Measurements from ENCODE around the gene CHID1.

CHID1 gene

GRCh38 chr11:828506-829175, 82.0 kb downstream of the CHID1 start:
- Mint-ChIP-seq H3K9me3 (no peaks in the 10 kb centered on the region), H3K27ac (no peak overlapping the region), H3K36me3 (peaks cover 13% of the 10 kb centered on the region), H3K4me3 (peak overlapping the region; percentile 70), H3K4me1 (peaks cover 16% of the 10 kb centered on the region)
- no peak for DNase-seq (ENCODE audit: low spot score in 2 of 2)
- ATAC-seq, result no peak

GRCh38 chr11:827897-828192, 82.8 kb downstream of the CHID1 start, which contains the start of gene CRACR2B:
Gene CRACR2B, plus strand, starts transcription at chr11:827919. Its CDS starts 689 bp downstream, at chr11:828608.
- ATAC-seq (no peak), DNase-seq (ENCODE audit: low spot score in 2 of 2) (no peak)
- Mint-ChIP-seq H3K9me3 (no peaks in the 10 kb centered on the region), H3K27ac (no peak within 1 kb of the TSS), H3K4me1 (peaks cover 16% of the 10 kb centered on the region), H3K36me3 (peaks cover 19% of the 10 kb centered on the region), H3K4me3 (peak within 1 kb of the TSS; percentile 70)

- H3K27ac Mint-ChIP-seq, result no peak overlapping the region
- DNase-seq (ENCODE audit: low spot score in 2 of 2) (peak in 1 of 2 donors; percentile 76), ATAC-seq (peak; percentile 17)
- peaks cover 16% of the 10 kb centered on the region for H3K4me1 Mint-ChIP-seq
- no peaks in the 10 kb centered on the region for H3K9me3 Mint-ChIP-seq
- H3K4me3 Mint-ChIP-seq, result peak overlapping the region; percentile 70
- peaks cover 24% of the 10 kb centered on the region for H3K36me3 Mint-ChIP-seq
Measured at GRCh38 chr11:827146-827896, 83.3 kb downstream of the CHID1 start.

- peaks cover 16% of the 10 kb centered on the region for H3K4me1 Mint-ChIP-seq
- peaks cover 29% of the 10 kb centered on the region for H3K36me3 Mint-ChIP-seq
- peak overlapping the region; percentile 70 for H3K4me3 Mint-ChIP-seq
- ATAC-seq (no peak), DNase-seq (ENCODE audit: low spot score in 2 of 2) (no peak)
- H3K27ac Mint-ChIP-seq, result no peak overlapping the region
- no peaks in the 10 kb centered on the region for H3K9me3 Mint-ChIP-seq
Measured at GRCh38 chr11:826836-827145, 83.8 kb downstream of the CHID1 start.

- no peaks in the 10 kb centered on the region for H3K9me3 Mint-ChIP-seq
- H3K27ac Mint-ChIP-seq, result no peak overlapping the region
- H3K4me3 Mint-ChIP-seq, result peak overlapping the region; percentile 70
- peaks cover 16% of the 10 kb centered on the region for H3K4me1 Mint-ChIP-seq
- no peak for ATAC-seq
- H3K36me3 Mint-ChIP-seq, result peaks cover 30% of the 10 kb centered on the region
- no peak for DNase-seq (ENCODE audit: low spot score in 2 of 2)
Measured at GRCh38 chr11:826227-826621, 84.4 kb downstream of the CHID1 start.

GRCh38 chr11:825366-826226, 85.0 kb downstream of the CHID1 start:
- Mint-ChIP-seq H3K27ac (no peak overlapping the region), H3K4me1 (peaks cover 23% of the 10 kb centered on the region), H3K36me3 (peaks cover 36% of the 10 kb centered on the region), H3K9me3 (no peaks in the 10 kb centered on the region), H3K4me3 (no peak overlapping the region)
- DNase-seq (ENCODE audit: low spot score in 2 of 2), result no peak
- no peak for ATAC-seq

GRCh38 chr11:824942-825341, 85.7 kb downstream of the CHID1 start:
- Mint-ChIP-seq H3K9me3 (no peaks in the 10 kb centered on the region), H3K4me3 (no peak overlapping the region), H3K36me3 (peaks cover 40% of the 10 kb centered on the region), H3K4me1 (peaks cover 23% of the 10 kb centered on the region), H3K27ac (no peak overlapping the region)
- no peak for DNase-seq (ENCODE audit: low spot score in 2 of 2)
- ATAC-seq, result no peak

- no peaks in the 10 kb centered on the region for H3K9me3 Mint-ChIP-seq
- H3K36me3 Mint-ChIP-seq, result peaks cover 43% of the 10 kb centered on the region
Measured at GRCh38 chr11:824292-824880, 86.2 kb downstream of the CHID1 start.

GRCh38 chr11:823441-824291, 86.9 kb downstream of the CHID1 start:
- ATAC-seq (no peak), DNase-seq (ENCODE audit: low spot score in 2 of 2) (no peak)
- Mint-ChIP-seq H3K4me3 (no peak overlapping the region), H3K36me3 (peaks cover 43% of the 10 kb centered on the region), H3K4me1 (peaks cover 25% of the 10 kb centered on the region), H3K27ac (no peak overlapping the region), H3K9me3 (no peaks in the 10 kb centered on the region)

More at GRCh38 chr11:824292-824880, 86.2 kb downstream of the CHID1 start:
- Mint-ChIP-seq H3K27ac (no peak overlapping the region), H3K4me1 (peaks cover 23% of the 10 kb centered on the region), H3K4me3 (no peak overlapping the region)
- ATAC-seq (no peak), DNase-seq (ENCODE audit: low spot score in 2 of 2) (no peak)

GRCh38 chr11:821512-822371, 88.9 kb downstream of the CHID1 start:
- no peak for ATAC-seq
- peaks cover 43% of the 10 kb centered on the region for H3K36me3 Mint-ChIP-seq
- H3K4me3 Mint-ChIP-seq, result peak overlapping the region; percentile 76
- H3K27ac Mint-ChIP-seq, result peak overlapping the region; percentile 17
- H3K4me1 Mint-ChIP-seq, result peaks cover 17% of the 10 kb centered on the region
- H3K9me3 Mint-ChIP-seq, result no peaks in the 10 kb centered on the region
- DNase-seq (ENCODE audit: low spot score in 2 of 2), result no peak

- H3K4me1 Mint-ChIP-seq, result peaks cover 17% of the 10 kb centered on the region
- peak overlapping the region; percentile 83 for H3K27ac Mint-ChIP-seq
- H3K4me3 Mint-ChIP-seq, result peak overlapping the region; percentile 76
- DNase-seq (ENCODE audit: low spot score in 2 of 2), result no peak
- H3K36me3 Mint-ChIP-seq, result peaks cover 43% of the 10 kb centered on the region
- no peak for ATAC-seq
- no peaks in the 10 kb centered on the region for H3K9me3 Mint-ChIP-seq
Measured at GRCh38 chr11:820655-821511, 89.7 kb downstream of the CHID1 start.

GRCh38 chr11:819943-820649, 90.5 kb downstream of the CHID1 start:
- peak overlapping the region; percentile 83 for H3K27ac Mint-ChIP-seq
- peaks cover 44% of the 10 kb centered on the region for H3K36me3 Mint-ChIP-seq
- H3K9me3 Mint-ChIP-seq, result no peaks in the 10 kb centered on the region
- peak; percentile 81 for ATAC-seq
- H3K4me1 Mint-ChIP-seq, result peaks cover 15% of the 10 kb centered on the region
- DNase-seq (ENCODE audit: low spot score in 2 of 2), result peak; percentile 76 to 94
- H3K4me3 Mint-ChIP-seq, result peak overlapping the region; percentile 76

Data from stimulated activated effector memory CD8-positive, alpha-beta T cell treated with anti-CD3 and anti-CD28 coated beads, Interleukin-12 subunit alpha, Interleukin-12 subunit beta, amount 100 ng/mL, for 72 hours (primary cell).